Endodermal cell (in vitro differentiated cells): Measurements from ENCODE around the gene ACAP2. TPM values are rescaled to one million over a fixed set of nuclear protein-coding genes. Genes with fewer than 3 reads are reported as not detected.

Source experiments
- DNase-seq: peaks from one replicate; pipeline ENCODE4 v3.0.0-alpha.2; 2017
- H3K27ac ChIP-seq: 2 replicates; pipeline ENCODE4 v1.5.1; 2013; ENCODE audit warnings: mild to moderate bottlenecking, low read depth, low read length, moderate library complexity
- H3K27me3 ChIP-seq: 2 replicates; pipeline ENCODE4 v1.6.1; 2013; ENCODE audit warnings: mild to moderate bottlenecking, low read length, moderate library complexity; ENCODE audit not compliant: insufficient read depth, control insufficient read depth, poor library complexity, severe bottlenecking
- H3K36me3 ChIP-seq: 2 replicates; pipeline ENCODE4 v1.7.0; 2013; ENCODE audit warnings: mild to moderate bottlenecking, low read length, moderate library complexity; ENCODE audit not compliant: control insufficient read depth, insufficient read depth
- H3K4me1 ChIP-seq: one replicate; pipeline ENCODE4 v1.7.0; 2013; ENCODE audit warnings: low read length; ENCODE audit not compliant: control insufficient read depth, insufficient read depth
- H3K4me3 ChIP-seq: 2 replicates; pipeline ENCODE4 v1.5.1; 2013; ENCODE audit warnings: mild to moderate bottlenecking, low read length, moderate library complexity
- H3K9ac ChIP-seq: 2 replicates; pipeline ENCODE4 v1.6.1; 2013; ENCODE audit warnings: mild to moderate bottlenecking, low read length, moderate library complexity; ENCODE audit not compliant: poor library complexity, severe bottlenecking; ENCODE audit errors: extremely low read depth
- H3K9me3 ChIP-seq: 2 replicates; pipeline ENCODE4 v1.6.1; 2013; ENCODE audit warnings: mild to moderate bottlenecking, low read length, moderate library complexity; ENCODE audit not compliant: control insufficient read depth
- H3K27ac Mint-ChIP-seq: 2 replicates; pipeline ENCODE4 v1.8.0; 2020; ENCODE audit warnings: mixed read lengths
- H3K27me3 Mint-ChIP-seq: 2 replicates; pipeline ENCODE4 v1.8.0; 2021; ENCODE audit warnings: mild to moderate bottlenecking, mixed read lengths; ENCODE audit not compliant: insufficient read depth
- H3K36me3 Mint-ChIP-seq: 2 replicates; pipeline ENCODE4 v1.8.0; 2020; ENCODE audit warnings: low read depth, mixed read lengths
- H3K4me1 Mint-ChIP-seq: 2 replicates; pipeline ENCODE4 v1.8.0; 2020; ENCODE audit warnings: mixed read lengths
- H3K4me3 Mint-ChIP-seq: 2 replicates; pipeline ENCODE4 v1.8.0; 2020; ENCODE audit warnings: mild to moderate bottlenecking, moderate library complexity, mixed read lengths
- H3K9me3 Mint-ChIP-seq: 2 replicates; pipeline ENCODE4 v1.8.0; 2020; ENCODE audit warnings: mild to moderate bottlenecking, mixed read lengths
- WGBS, 2 experiments: methylation state at CpG; one replicate each; pipeline versions ENCODE4 v1.1.5 to v1.1.7; 2013; ENCODE audit warnings: missing lambda C conversion rate in 2 of 2, mixed read lengths in 1 of 2; ENCODE audit not compliant: insufficient coverage in 1 of 2, insufficient read length in 1 of 2; 5-methylcytosine and 5-hydroxymethylcytosine counted together
- total RNA-seq, 2 donors: library from RNA; stranded (reverse); fragmentation: NEBNext Ultra II Directional in 1 of 2; extraction: Animal tissue kit (Norgen Biotek cat#: 25700) in 1 of 2; gene quantifications; 2 replicates in 1 of 2; 3 replicates in 1 of 2; pipeline ENCODE4 v1.2.1, GENCODE V29; 2021
- TF ChIP-seq, protein P1 (sequence below): fragments of 200-600 bp; sonication (generic); conservative IDR thresholded peaks from 2 replicates; pipeline ENCODE4 v1.5.0; 2021; ENCODE audit warnings: antibody characterized with exemption, mild to moderate bottlenecking

ACAP2 gene
- total RNA-seq, 2 donors from 2014 or later: 61.9 to 70.5 TPM

GRCh38 chr3:195448205-195448875 is 5.5 kb upstream of the ACAP2 start:
- Histone ChIP-seq H3K9me3 (no peaks in the 10 kb centered on the region), H3K4me3 (no peak overlapping the region), H3K36me3 (no peaks in the 10 kb centered on the region), H3K27me3 (no peaks in the 10 kb centered on the region), H3K9ac (no peak overlapping the region), H3K27ac (no peak overlapping the region), H3K4me1 (no peaks in the 10 kb centered on the region)
- 91 to 100% methylated on average over 1 to 7 of the region's 12 CpGs for WGBS, 2 experiments
- TF ChIP-seq, protein P1, sequence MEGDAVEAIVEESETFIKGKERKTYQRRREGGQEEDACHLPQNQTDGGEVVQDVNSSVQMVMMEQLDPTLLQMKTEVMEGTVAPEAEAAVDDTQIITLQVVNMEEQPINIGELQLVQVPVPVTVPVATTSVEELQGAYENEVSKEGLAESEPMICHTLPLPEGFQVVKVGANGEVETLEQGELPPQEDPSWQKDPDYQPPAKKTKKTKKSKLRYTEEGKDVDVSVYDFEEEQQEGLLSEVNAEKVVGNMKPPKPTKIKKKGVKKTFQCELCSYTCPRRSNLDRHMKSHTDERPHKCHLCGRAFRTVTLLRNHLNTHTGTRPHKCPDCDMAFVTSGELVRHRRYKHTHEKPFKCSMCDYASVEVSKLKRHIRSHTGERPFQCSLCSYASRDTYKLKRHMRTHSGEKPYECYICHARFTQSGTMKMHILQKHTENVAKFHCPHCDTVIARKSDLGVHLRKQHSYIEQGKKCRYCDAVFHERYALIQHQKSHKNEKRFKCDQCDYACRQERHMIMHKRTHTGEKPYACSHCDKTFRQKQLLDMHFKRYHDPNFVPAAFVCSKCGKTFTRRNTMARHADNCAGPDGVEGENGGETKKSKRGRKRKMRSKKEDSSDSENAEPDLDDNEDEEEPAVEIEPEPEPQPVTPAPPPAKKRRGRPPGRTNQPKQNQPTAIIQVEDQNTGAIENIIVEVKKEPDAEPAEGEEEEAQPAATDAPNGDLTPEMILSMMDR: no peak
- Mint-ChIP-seq H3K4me1 (peaks cover 25% of the 10 kb centered on the region), H3K4me3 (no peak overlapping the region), H3K9me3 (no peaks in the 10 kb centered on the region), H3K36me3 (no peaks in the 10 kb centered on the region), H3K27me3 (no peaks in the 10 kb centered on the region), H3K27ac (no peak overlapping the region)
- DNase-seq: no peak

GRCh38 chr3:195447201-195447600 is 4.4 kb upstream of the ACAP2 start:
- H3K36me3 Mint-ChIP-seq: no peaks in the 10 kb centered on the region
- H3K4me1 Mint-ChIP-seq: peaks cover 27% of the 10 kb centered on the region
- H3K4me3 Mint-ChIP-seq: no peak overlapping the region
- Histone ChIP-seq H3K27me3 (no peaks in the 10 kb centered on the region), H3K9me3 (no peaks in the 10 kb centered on the region), H3K9ac (no peak overlapping the region), H3K36me3 (no peaks in the 10 kb centered on the region), H3K4me1 (no peaks in the 10 kb centered on the region), H3K27ac (no peak overlapping the region), H3K4me3 (no peak overlapping the region)
- H3K9me3 Mint-ChIP-seq: no peaks in the 10 kb centered on the region
- peak overlapping the region; percentile 2 for H3K27ac Mint-ChIP-seq
- WGBS, 2 experiments: 94% methylated on average over 6 of the region's 6 CpGs
- DNase-seq: no peak
- TF ChIP-seq, protein P1: no peak
- no peaks in the 10 kb centered on the region for H3K27me3 Mint-ChIP-seq

GRCh38 chr3:195446359-195446758 is 3.5 kb upstream of the ACAP2 start:
- WGBS, 2 experiments: 73 to 90% methylated on average over 3 of the region's 3 CpGs
- Mint-ChIP-seq H3K27me3 (no peaks in the 10 kb centered on the region), H3K27ac (peak overlapping the region; percentile 22), H3K9me3 (no peaks in the 10 kb centered on the region), H3K36me3 (no peaks in the 10 kb centered on the region), H3K4me3 (no peak overlapping the region), H3K4me1 (peaks cover 31% of the 10 kb centered on the region)
- DNase-seq: peak; percentile 52
- Histone ChIP-seq H3K9ac (no peak overlapping the region), H3K27me3 (no peaks in the 10 kb centered on the region), H3K4me3 (no peak overlapping the region), H3K9me3 (no peaks in the 10 kb centered on the region), H3K36me3 (no peaks in the 10 kb centered on the region), H3K27ac (no peak overlapping the region), H3K4me1 (peaks cover 1% of the 10 kb centered on the region)
- TF ChIP-seq, protein P1: no peak
